ENCODE data around the gene ASIC2.

DNA sequence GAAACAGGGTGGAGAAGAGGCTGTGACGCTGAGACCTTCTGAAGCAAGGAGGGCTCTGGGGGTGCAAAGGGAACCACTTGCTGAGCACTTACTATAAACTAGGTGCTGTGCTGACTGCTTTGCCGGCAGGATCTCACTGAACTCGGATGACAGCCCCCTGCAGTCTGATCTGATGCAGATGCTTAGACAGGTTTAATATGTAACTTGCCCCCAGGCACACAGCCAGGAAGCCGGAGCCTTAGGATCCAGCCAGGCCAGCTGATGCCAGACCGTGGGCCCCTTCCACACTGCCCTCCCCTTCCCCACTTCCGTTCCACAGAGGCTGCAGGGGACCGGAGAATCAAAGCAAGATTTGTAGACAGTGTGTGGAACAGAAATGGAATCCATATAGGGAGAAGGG is 278.3 kb downstream of the ASIC2 start:
- TF ChIP-seq, protein P1, sequence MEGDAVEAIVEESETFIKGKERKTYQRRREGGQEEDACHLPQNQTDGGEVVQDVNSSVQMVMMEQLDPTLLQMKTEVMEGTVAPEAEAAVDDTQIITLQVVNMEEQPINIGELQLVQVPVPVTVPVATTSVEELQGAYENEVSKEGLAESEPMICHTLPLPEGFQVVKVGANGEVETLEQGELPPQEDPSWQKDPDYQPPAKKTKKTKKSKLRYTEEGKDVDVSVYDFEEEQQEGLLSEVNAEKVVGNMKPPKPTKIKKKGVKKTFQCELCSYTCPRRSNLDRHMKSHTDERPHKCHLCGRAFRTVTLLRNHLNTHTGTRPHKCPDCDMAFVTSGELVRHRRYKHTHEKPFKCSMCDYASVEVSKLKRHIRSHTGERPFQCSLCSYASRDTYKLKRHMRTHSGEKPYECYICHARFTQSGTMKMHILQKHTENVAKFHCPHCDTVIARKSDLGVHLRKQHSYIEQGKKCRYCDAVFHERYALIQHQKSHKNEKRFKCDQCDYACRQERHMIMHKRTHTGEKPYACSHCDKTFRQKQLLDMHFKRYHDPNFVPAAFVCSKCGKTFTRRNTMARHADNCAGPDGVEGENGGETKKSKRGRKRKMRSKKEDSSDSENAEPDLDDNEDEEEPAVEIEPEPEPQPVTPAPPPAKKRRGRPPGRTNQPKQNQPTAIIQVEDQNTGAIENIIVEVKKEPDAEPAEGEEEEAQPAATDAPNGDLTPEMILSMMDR (IDR thresholded peaks at IDR 0.05): no peak
- TF ChIP-seq SIN3A (IDR thresholded peaks at IDR 0.05; ENCODE audit: borderline replicate concordance, insufficient read depth, low read depth, low read length) (no peak), REST (IDR thresholded peaks at IDR 0.05; ENCODE audit: insufficient read depth in 1 of 2, low read depth in 2 of 2, low read length in 1 of 2) (no peak), POLR2AphosphoS5 (IDR thresholded peaks at IDR 0.05; ENCODE audit: low read depth, low read length) (no peak), TCF7L2 (IDR thresholded peaks at IDR 0.05; ENCODE audit: low read depth, low read length) (no peak)

Data from Panc1 (cell line).